Stimulated activated CD8-positive, alpha-beta memory T cell treated with anti-CD3 and anti-CD28 coated beads, Interleukin-4, amount 100 ng/mL, for 1 hour (primary cell): ENCODE data around the gene JARID2.
A peak's percentile ranks its signal among the peaks of the same experiment; 100 is the strongest.

Experiments
- DNase-seq, 2 donors: peaks; one replicate each; pipeline ENCODE4 v3.0.0-alpha.2; 2020; ENCODE audit warnings: low read depth in 2 of 2, low spot score in 1 of 2

The JARID2 gene

DNA sequence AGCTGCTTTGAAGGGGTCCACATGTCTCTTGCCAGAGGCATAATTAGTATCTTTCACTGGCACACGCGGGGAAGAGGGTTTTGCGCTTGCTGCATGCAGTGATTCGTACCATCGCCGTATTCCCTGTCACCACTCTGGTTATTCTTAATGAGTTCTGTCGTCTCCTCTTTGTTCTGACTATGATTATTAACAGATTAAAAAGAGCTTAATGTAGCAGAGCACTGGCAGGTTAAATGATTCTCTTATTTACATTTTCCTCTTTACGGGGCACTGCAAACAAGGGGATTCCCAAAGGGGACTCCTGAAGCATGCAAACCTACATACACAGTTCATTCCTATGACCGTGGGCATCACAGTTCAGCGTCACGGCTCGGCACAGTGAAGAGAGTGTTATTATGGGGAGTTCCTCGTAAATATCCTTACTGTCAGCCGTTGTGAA, 212.2 kb downstream of the JARID2 start:
- no peak for DNase-seq

DNA sequence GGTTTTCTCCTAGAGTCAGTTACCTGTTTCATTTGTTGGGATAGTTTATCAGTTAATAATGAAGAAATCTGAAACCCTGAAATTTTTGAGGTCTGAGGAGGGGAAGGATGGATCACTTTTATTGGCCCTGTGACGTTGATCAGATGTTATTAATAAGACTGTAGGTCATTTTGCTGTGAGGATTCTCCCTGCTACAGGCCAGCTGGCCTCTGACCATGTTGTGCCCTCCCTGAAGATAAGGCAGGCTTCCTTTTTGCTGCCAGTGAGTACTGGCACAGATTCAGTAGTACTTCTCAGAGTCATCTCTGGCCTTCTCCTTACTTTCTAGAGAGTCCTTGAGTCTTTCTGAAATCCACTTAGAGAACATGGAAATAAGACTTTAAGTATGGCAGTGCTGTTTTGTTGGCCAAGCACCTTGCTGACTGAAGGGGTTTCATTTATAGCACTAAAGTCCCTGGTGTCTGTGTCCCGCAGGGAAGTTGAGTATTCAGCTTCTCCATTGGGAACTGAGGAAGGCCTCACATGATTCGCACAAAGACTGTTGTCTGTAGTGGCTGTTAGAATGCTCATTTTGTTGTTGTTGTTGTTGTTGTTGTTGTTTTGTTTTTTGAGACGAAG, 214.3 kb downstream of the JARID2 start:
- DNase-seq = no peak

DNA sequence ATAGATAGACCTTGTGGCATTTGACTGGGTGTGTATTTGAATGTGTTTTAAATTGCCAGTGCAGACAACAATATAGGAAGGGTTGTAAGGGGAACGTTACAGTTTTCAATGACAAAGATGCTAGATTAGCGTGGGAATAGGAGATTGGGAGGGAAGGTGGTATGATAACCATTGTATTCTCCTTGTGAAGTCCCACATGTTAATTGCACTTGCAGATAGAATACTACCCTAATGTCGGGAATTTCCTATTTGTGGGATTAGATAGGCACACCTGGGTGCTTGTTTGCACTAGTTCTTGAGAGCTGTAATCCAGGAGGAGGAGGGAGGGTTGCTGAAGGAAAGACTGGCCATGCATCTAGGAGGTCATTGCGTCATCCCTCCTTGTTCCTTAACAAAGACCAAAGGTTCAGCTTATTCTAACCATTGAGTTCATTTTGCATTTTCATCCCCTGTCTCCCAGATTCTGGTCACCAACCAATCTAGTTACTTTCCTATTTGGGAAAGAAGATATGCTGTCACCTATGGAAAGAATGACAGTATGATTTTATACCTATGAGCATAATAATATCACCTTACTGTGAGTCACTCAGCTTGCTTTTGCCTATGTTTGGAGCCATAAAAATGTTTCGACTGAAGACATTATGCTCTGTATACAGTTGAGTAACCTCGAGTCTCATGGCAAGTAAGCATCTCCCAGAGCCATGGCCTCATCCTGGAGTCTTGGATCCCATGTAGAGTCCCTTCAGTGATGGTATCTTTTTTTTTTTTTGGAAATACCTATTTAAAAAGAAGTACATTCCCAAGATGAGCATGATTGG, 215.5 kb downstream of the JARID2 start:
- DNase-seq = no peak

DNA sequence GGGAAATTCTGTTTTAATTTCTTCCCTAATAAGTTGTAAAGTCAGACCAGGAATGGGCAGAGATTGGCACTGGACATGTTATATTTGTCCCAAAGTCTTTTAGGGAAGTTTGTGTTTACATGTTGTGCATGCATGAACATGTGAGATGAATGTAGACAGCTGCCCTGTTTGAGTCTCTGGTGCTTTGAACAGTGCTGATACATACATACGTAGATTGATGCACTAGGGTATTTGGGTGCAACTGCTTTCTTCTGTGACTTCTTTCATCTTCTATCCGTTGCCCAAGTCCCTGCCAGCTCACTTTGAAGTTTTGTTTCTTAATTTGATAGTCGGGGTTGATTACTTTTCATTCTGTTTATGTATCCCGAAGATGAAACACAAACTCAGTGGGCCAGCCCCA, 216.4 kb downstream of the JARID2 start:
- no peak for DNase-seq

DNA sequence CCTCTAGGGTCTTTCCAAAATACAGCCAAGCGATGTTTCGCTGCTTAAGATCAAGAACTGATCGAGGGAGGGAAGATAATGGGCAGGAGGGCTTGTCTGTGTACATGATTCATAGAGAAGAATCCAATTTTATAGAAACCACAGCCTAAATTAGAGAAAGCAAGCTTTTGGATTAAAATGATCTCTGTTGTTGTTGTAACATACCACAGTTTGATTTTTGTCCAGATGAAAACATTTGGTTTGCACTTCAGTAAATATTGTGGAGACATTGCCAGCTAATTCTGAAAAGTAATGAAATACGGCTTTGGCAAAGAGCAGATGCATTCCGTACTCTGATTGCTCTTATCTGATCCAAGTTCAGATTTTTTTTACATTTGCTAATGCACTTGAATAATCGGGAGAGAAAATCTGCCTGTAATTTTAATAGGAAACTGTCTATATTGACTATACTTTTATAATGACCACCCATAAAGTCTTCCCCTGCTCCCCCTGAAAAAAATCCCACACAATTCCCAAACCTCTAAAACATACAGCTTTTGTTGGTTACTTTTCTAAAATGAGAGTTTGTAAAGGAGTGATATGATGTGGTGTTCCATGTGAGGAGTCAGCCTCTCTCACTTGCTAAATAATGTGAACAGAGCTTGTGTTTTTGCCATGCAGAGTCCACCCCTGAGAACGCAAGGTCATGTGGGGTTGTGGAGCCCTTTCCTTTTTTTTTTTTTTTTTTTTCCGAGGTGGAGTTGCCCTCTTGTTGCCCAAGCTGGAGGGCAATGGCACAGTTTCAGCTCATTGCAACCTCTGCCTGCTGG, 217.1 kb downstream of the JARID2 start:
- no peak for DNase-seq

DNA sequence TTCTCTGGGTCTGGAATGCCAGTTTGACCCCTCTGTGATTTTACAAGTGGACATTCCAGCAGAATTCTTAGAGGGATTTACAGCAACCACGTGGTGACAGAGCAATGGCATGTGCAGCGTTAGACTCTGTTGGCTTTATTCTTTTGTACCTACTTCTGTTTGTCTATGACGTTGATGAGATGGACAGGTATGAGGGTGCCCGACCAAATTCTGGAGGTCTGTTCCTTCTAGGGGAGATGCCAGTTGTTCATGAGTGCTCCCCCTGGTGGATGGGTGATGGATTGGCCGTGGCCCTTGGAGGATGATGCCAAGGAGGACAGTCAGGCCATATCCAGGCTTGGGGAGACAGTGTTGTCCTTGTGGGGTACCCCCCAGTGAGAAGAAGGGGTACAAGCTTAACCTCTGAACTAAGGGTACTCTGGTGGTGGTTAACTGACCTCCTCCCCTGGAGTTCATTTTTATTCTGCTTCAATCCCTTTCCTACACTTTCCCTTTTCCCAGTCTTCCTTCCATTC, 218.4 kb downstream of the JARID2 start:
- DNase-seq = peak; percentile 16 to 37

DNA sequence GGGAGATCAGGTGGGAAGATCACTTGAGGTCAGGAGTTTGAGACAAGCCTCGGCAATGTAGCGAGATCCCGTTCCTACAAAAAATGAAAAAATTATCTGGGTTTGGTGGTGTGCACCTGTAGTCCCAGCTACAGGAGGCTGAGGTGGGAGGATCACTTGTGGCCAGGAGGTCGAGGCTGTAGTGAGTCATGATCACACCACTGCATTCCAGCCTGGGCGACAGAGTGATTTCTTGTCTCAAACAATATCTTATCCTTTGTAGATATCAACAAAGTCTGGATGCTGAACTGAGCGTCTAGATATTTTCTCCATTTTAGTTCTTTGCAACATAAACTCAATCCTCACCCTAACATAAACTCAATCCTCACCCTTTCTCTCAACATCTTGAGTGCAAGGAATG, 219.3 kb downstream of the JARID2 start:
- DNase-seq = no peak

DNA sequence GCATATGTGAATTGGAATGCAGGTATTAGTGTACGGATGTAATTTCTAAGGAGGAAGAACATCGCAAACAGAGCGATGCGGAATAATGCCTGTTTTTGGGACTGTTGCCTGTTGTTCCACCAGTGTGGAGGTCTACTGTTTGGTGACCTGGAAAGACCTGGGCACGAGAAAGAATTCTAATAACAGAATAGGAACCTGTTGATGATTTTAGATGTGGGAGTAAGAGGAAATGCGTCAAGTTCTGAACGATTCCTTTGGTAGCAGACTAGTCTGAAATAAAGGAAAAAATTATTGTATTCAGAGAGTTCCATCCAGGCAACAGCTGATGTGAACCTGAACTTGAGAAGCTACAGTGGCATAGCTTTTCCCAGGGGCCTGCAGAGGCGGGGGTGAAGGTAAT, 224.9 kb downstream of the JARID2 start:
- no peak for DNase-seq

DNA sequence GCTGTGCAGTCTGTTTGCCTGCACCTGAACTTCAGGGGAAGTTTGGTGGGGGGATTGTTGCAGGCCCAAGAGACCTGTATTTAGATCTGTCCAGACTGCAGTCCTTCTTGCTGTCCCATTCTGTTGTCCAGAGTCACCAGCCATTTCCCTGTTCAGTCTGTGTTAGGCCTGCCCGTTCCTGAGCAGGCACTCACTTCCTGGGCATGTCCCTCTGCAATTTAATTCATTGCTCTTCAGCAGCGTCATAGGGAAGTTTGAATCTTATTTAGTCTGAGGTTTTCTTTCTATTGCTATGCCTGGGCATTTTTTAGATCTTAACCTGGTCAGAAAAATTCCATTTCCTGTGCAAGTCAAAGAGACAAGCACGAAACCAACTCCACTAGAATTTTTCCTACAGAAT, 226.8 kb downstream of the JARID2 start:
- no peak for DNase-seq

DNA sequence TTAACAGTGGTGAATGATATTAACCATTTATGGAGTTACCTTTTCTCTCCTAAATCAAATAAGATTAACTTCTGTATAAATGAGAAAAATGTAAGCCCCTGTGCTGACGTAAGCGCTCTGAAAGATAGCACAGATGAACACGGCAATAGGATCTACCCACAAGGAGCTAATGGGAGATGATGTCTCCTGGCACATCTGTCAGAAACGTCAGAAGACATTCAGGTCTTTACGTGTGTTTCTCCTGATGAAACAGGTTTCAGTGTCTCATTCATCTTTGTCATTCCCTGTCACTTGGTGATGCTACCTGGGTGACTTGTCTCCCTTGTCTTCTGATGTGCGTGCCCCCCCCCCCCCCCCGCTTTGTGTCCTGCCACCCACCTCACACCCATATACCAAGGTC, 227.3 kb downstream of the JARID2 start:
- DNase-seq = no peak

DNA sequence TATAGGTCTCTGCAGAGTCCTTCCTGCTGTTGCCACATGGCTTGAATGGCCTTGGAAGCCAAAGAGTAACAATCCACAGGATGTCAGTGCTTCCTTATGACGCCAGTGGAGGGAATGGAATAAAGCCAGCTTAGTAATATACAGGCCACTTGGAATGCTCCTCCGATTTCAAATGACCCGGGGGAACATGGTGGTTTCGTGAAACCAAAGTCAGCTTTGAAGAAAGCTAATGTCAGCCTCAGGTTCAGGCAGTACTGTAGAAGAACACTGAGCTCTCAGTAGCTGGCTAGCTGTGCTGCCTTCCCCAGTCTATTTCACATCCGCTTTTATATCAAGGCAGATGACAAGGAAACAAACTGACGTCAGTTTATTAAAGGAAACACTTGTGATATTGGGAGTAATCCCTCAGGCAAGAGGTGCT, 227.9 kb downstream of the JARID2 start:
- DNase-seq = no peak

DNA sequence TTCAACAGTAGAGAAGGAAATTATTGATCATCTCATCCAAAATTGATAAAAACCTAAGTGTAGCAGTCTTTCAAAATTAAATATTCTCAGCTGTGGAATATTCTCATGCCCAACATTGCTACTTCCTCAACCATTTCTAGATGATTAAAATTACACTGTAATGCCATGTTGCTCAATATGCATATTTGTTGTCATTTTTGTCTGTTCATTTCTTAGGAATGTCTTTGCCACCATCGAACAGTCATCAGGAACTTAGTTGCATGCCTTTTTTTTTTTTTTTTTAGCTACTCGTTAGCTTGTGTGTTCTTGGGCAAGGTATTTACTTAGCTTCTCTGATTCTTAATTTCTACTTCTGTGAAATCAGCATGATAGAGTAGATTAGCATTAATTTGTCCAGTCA, 228.3 kb downstream of the JARID2 start:
- DNase-seq = no peak

DNA sequence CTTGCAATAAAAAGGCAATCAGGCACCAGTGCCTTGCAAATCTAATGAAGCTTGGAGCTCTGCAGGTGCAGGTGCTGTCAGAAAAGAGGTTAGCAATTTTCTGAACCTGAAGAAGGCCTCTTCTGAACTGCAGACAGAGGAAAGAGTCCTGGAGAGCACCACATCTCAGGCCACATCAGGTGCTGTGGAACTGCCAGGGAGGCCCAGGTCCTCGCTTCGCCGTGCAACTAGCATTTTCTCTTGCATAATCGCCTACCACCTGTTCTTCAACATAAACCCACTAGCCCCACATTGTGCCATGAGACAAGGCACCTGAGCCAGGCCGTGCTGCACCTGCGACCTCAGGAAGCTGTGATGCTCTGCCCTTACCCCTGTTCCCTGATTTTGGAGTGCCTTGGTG, 229.4 kb downstream of the JARID2 start:
- DNase-seq = no peak

DNA sequence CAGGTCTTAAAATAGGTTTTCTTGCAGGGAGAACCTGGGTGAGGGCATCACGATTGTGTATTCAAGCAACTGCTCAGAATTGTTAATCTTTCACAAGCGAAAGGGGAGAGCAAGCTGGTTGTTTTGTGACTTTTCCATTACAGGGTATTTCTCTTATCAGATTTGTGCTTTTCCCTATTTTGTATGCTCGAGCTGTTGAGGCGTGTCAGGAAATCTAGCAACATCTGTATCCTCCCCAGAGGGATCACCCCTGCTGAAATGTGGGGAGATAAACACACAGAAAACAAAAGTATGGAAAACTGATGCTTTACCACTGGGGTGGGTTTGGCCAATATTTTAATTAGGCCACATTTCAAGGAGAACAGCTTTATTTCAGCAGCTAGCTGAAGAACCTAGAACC, 230.0 kb downstream of the JARID2 start:
- DNase-seq = no peak

DNA sequence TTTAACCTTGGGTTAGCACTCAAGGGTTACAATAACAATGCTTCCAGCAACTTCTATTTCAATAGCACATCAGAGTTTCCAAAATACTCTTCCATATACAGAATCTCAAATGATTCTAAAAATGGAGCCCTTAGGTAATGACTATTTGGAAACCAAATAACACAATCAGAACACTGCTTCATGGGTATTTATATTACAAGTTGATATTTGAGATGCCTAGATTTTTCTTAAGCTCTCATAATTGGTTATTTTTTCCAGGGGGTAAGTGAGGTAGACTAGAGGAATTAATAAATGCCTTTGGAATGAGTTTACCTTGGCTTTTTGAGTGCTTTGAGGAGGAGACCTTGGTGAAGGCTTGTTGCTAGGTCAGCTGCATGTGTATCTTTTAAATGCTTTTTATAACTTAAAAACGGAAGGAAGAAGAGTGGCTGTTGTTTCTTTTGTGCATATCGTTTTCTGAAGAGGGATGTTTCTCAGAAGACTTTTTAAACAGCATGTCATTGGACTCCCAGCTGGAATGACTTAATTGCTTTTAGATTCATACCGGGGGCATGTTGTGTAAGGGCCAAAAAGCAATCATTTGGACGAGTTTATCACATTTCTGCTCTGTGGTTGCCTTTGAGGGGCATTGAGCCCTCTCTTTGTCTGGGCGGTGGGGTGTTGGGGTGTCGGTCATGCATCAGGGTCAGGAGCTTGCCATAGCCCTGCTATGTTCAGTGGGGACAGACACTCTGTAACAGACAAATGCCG, 230.9 kb downstream of the JARID2 start:
- no peak for DNase-seq

DNA sequence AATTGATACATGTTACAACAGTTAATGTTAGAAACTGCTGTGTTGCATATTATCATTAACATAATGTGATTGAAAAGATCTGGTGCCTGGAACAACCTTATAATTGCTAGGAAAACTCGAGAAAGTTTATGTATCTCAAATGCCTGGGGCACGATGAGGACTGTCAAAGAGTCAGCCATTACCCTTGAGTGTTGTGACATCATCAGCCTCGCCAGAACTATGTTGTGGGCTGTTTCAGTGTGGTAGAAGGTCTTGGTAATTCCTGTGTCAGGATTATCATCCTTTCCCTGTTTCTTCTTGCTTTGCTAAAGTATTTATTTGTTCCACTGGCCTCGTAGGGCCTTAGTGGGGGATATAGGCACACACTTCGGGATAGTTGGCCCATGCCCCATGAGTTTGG, 231.9 kb downstream of the JARID2 start:
- no peak for DNase-seq

DNA sequence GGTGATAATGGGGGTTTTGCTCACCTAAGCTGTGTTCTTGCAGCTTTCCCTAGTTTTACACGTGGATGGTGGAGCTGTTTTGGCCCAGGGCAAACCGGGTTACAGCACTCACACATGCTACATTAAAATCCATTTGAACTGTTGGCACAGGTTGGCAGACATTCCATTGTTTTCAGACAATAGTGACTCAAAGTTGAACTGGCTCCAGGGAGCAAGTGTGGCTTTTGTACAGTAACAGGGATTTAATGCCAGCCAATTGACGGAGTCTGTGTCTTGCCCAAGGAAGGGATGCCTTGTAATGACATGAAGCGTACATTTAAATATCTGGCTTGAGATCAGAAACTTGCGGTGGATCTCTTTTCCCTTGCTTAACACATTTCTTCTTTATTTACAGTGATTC, 233.9 kb downstream of the JARID2 start:
- DNase-seq = no peak

DNA sequence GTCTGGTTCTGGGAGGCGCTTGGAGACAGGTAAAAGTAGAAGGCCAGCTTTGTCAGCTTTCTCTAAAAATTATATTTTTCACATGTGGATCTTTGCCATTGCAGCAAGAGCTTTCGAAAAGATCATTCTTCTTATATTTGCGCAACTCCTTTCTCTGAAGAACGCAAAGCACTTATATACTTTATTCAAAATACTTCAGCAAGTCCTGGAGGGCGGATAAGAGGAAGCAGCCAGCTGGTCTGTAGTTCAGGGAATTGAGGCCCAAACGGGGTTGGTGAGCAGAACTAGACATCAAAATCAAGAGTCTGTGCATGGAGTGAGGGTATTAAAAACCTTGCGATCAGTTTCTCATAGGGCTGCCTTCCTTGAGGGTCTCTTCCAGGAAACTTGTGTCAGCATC, 234.7 kb downstream of the JARID2 start:
- no peak for DNase-seq

DNA sequence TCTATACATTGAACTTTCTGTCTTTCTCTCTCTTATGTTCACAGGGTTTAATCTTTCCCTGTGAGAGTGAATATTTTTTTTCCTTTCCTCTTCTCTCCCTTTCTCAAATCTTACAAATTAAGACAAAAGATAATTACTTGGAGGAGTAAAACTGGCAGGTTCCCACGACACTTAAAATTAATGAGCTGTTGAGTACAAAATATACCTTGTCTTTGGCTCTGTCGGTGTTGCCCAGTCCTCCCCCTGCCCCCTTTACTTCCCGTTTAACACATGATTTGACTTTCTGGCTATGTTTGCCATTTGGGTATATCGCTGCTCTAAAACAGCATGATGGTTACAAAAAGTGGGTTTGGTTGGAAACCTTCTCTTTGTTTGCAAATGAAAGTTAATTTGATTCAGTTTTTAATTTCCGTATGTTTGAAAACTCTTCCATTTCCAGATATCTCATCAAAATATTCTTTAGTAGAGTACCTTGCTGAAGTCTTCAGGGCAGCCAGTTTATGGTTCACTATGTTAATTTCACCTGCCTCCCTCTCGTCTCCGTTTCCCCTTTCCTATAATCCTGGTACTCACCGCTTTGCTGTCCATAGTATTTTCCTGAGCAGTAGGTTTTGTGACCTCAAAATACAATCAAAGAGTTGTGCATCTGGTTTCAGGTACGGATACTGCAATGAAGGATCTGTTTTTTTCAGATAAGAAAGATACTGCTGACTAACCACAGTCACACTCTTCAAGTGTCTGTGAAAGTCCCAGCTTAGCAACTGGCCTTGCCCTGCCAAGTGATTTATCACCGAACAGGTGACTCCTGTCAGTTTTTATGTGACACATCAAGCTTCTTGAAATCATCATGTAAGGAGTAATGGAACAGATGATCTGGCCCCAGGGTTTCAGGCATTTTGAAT, 235.8 kb downstream of the JARID2 start:
- no peak for DNase-seq

DNA sequence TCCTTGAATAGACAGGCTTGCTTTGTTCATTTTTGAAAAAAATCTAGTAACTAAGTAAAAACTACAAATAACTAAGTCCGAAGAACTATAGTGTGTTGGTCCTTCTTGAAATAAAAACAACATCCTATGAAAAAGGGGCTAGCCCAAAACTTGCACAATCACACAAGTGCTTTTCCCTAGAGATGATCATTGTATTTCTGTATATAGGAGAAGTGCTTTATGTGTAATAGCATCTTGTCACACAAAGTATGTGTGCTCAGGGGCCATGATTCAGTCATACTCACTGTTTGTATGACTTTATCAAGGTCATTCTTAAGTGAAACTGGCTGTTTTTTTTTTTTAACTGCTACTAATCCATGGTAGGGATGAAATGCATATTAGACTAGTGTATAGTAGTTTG, 237.2 kb downstream of the JARID2 start:
- no peak for DNase-seq
